GM18520 (cell line): ENCODE results near the gene GLT8D2.
"Not testable (repeated sequence)": the region's sequence is repeated elsewhere in the genome, so short reads cannot be mapped to it uniquely, and the experiment has no call there.

ENCODE experiments used
- ATAC-seq: cut with Tn5 transposase; IDR thresholded peaks from one replicate; pipeline ENCODE4 v1.9.1; 2021; ENCODE audit not compliant: unreplicated experiment

The GLT8D2 gene

DNA sequence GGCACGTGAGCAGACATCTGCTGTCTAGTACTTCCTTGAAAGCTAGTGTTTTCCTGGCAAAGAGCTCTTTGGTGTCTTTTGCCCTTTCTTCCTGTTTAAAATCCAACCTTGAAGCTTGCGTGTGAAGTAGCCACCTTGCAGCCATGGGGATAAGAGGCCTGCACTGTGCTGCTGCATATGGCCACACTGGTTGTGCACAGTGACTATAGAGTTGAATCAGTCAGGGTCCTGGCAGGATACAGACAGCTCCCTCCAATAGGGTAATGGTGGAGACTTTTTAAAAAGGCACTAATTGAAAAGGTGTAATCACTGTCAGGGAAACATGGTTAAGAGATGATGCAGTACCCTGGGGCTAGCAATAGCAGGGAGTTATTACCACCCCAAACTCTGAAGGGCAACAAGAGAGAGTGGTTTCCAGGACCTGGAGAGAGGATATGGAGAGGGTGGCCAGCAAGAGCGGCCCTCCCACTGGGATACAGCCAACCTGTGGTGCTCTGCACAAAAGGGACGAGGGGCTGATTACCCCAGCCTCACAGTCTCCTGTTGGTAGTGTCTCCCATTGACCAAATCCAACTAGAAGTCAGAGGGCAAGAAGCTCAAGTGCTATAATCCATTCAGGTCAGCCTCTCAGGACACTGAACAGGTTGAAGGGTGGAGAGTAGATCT lies 4.8 kb upstream of the GLT8D2 start:
- ATAC-seq = no peak

- no peak for ATAC-seq
These were observed 449 bp upstream of the GLT8D2 start for GRCh38 chr12:104050436-104050835.

- no peak for ATAC-seq
These were observed 597 bp downstream of the GLT8D2 start for GRCh38 chr12:104049278-104049902.

DNA sequence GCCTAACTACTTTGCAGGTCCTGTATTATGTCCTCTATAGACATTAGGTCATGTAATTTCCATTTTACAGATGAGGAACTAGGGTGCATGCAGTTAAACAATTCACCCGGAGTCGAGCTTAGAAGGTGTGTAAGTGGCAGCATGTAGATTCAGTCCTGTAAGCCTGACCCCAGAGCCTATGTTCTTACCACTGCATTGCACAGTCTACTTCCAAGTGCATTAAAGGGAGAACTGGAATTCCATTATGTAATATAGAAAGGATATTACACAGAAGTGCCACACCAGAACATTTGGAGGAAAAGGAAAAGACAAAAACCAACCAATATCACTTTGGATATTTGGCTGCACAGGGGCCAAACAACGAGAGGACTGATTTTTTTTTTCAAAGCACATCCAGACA lies 1.2 kb downstream of the GLT8D2 start:
- ATAC-seq = no peak

GRCh38 chr12:104048162-104048561 lies 1.8 kb downstream of the GLT8D2 start:
- no peak for ATAC-seq

- no peak for ATAC-seq
These were observed 3.7 kb downstream of the GLT8D2 start for GRCh38 chr12:104046306-104046705.

- no peak for ATAC-seq
These were observed 5.8 kb downstream of the GLT8D2 start for GRCh38 chr12:104044158-104044557.

DNA sequence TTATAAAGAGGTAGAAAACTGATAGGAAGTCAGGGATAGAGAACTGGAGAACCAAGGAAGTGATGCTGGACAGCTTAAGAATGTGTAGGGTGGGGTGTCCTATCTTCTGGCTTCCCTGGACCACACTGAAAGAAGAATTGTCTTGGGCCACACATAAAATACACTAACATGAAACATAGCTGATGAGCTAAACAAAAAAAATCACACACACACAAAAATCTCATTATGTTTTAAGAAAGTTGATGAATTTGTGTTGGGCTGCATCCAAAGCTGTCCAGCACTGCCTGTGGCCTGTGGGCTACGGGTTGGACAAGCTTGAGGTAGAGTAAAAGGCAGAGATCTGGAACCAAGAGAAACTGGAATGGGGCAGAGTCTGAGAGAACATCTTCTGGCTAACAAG lies 7.4 kb downstream of the GLT8D2 start:
- ATAC-seq = no peak

DNA sequence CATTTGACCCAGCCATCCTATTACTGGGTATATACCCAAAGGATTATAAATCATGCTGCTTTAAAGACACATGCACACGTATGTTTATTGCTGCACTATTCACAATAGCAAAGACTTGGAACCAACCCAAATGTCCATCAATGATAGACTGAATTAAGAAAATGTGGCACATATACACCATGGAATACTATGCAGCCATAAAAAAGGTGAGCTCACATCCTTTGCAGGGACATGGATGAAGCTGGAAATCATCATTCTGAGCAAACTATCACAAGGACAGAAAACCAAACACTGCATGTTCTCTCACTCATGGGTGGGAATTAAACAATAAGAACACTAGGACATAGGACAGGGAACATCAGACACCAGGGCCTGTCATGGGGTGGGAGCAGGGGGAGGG lies 10.2 kb downstream of the GLT8D2 start:
- not testable (repeated sequence) for ATAC-seq

DNA sequence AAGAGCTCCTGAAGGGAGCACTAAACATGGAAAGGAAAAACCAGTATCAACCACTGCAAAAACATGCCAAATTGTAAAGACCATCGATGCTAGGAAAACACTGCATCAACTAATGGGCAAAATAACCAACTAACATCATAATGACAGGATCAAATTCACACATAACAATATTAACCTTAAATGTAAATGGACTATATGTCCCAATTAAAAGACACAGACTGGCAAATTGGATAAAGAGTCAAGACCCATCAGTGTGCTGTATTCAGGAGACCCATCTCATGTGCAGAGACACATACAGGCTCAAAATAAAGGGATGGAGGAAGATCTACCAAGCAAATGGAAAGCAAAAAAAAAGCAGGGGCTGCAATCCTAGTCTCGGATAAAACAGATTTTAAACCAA lies 13.8 kb downstream of the GLT8D2 start:
- ATAC-seq = not testable (repeated sequence)

- not testable (repeated sequence) for ATAC-seq
These were observed 19.4 kb downstream of the GLT8D2 start for GRCh38 chr12:104030596-104030995.

GRCh38 chr12:104026841-104027599 lies 23.0 kb downstream of the GLT8D2 start:
- ATAC-seq = no peak

DNA sequence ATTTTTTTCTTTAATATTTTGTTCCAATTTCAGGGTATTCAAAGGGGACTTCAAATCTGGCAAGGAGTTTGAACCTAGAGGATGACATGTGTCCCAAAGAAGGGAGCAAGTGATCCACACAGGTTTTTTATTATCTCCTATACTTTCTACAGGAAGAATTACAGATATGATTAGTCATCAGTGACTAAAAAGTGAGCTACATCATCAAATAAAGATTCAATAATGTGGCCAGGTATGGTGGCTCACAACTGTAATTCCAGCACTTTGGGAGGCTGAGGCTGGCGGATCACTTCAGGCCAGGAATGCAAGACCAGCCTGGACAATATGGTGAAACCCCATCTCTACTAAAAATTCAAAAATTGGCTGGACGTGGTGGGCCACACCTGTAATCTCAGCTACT lies 24.2 kb downstream of the GLT8D2 start:
- ATAC-seq = no peak

DNA sequence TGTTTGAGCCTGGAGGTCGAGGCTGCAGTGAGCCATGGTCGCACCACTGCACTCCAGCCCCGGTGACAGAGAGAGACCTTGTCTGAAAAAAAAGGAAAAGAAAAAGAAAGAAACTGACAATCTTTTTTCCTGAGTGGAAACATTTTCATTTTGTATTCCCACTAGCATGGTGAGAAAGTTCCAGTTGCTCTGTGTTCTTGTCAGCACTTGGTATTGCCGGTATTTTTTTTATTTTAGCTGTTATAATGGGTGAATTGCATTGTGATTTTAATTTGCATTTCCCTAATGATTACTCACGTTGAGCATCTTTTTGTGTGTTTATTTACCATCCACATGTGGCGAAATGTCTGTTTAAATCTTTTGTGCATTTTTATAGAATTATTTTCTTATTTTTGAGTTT lies 25.6 kb downstream of the GLT8D2 start:
- ATAC-seq = no peak

DNA sequence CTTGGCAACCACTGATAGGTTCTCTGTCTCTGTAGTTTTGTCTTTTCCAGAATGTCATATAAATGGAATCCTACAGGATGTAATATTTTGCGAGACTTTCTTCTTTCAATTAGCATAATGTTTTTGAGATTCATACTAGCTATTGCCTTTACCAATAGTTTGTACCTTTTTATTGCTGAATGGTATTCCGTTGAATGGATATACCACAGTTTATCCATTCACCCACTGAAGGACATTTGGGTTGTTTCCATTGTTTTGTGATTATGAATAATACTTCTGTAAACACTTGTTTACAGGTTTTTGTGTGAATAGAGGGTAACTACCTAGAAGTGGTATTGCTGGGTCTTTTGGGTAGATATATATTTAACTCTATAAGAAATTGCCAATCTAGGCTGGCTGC lies 26.3 kb downstream of the GLT8D2 start:
- no peak for ATAC-seq

- ATAC-seq = no peak
These were observed 27.2 kb downstream of the GLT8D2 start for GRCh38 chr12:104022786-104023185.

GRCh38 chr12:104021862-104022261 lies 28.1 kb downstream of the GLT8D2 start:
- ATAC-seq = not testable (repeated sequence)

- ATAC-seq = no peak
These were observed 37.7 kb downstream of the GLT8D2 start for GRCh38 chr12:104012331-104012730.

GRCh38 chr12:104011253-104011652 lies 38.7 kb downstream of the GLT8D2 start:
- no peak for ATAC-seq

DNA sequence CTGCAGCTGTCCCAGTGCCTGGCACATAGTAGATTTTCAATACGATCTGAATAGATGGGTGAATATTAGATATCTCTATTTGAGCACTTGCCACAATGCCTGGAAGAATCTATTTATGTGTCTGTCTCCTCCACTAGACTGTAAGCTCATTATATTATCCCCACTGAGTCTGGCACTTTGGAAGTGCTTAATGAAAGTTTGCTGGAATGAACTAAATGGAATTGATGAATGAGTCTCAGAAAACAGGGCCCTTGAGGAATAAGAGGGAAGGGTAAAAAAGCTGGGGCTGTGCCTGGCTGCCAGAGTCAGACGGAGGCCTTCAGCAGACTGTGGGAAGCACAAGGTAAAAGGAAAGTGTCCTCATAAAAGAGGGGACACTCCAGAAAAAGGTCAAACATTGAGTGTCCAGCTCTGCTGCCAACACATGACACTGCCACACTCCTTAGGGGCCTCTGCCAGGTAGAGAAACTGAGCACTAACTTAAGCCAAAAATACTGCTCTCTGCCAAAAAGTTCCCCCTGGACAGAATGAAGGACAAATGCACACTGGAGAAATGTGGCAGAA lies 39.3 kb downstream of the GLT8D2 start:
- no peak for ATAC-seq

- no peak for ATAC-seq
These were observed 39.9 kb downstream of the GLT8D2 start for GRCh38 chr12:104010121-104010520.

GRCh38 chr12:104006929-104007328 lies 43.1 kb downstream of the GLT8D2 start:
- ATAC-seq = no peak
